ENCODE measurements around the gene PPP1R26.

DNA sequence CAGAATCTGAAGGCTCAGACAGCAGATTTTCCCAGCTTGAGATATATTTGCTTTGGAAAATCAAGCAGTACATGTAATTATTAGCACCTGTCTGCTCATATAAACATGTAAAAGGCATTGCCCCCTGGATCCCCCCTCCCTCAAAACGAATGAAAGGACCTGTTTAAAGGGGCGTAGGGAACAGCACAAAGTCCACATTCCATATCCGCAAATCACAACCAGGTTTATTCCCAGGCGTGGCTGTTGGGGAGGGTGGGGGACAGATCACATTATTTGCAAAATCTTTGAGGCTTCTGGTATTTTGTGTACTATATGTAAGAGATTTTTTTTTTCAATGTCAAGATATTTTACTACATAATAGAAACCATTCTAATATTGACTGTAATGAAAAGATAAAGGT, 12.2 kb downstream of the PPP1R26 start:
- TF ChIP-seq, protein P1, sequence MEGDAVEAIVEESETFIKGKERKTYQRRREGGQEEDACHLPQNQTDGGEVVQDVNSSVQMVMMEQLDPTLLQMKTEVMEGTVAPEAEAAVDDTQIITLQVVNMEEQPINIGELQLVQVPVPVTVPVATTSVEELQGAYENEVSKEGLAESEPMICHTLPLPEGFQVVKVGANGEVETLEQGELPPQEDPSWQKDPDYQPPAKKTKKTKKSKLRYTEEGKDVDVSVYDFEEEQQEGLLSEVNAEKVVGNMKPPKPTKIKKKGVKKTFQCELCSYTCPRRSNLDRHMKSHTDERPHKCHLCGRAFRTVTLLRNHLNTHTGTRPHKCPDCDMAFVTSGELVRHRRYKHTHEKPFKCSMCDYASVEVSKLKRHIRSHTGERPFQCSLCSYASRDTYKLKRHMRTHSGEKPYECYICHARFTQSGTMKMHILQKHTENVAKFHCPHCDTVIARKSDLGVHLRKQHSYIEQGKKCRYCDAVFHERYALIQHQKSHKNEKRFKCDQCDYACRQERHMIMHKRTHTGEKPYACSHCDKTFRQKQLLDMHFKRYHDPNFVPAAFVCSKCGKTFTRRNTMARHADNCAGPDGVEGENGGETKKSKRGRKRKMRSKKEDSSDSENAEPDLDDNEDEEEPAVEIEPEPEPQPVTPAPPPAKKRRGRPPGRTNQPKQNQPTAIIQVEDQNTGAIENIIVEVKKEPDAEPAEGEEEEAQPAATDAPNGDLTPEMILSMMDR (IDR thresholded peaks at IDR 0.05) = no peak
- TF ChIP-seq, protein P2, sequence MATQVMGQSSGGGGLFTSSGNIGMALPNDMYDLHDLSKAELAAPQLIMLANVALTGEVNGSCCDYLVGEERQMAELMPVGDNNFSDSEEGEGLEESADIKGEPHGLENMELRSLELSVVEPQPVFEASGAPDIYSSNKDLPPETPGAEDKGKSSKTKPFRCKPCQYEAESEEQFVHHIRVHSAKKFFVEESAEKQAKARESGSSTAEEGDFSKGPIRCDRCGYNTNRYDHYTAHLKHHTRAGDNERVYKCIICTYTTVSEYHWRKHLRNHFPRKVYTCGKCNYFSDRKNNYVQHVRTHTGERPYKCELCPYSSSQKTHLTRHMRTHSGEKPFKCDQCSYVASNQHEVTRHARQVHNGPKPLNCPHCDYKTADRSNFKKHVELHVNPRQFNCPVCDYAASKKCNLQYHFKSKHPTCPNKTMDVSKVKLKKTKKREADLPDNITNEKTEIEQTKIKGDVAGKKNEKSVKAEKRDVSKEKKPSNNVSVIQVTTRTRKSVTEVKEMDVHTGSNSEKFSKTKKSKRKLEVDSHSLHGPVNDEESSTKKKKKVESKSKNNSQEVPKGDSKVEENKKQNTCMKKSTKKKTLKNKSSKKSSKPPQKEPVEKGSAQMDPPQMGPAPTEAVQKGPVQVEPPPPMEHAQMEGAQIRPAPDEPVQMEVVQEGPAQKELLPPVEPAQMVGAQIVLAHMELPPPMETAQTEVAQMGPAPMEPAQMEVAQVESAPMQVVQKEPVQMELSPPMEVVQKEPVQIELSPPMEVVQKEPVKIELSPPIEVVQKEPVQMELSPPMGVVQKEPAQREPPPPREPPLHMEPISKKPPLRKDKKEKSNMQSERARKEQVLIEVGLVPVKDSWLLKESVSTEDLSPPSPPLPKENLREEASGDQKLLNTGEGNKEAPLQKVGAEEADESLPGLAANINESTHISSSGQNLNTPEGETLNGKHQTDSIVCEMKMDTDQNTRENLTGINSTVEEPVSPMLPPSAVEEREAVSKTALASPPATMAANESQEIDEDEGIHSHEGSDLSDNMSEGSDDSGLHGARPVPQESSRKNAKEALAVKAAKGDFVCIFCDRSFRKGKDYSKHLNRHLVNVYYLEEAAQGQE (IDR thresholded peaks at IDR 0.05) = no peak
- TF ChIP-seq TFCP2L1 (CRISPR knock-in tag; IDR thresholded peaks at IDR 0.05) = no peak
- TF ChIP-seq, protein P3, sequence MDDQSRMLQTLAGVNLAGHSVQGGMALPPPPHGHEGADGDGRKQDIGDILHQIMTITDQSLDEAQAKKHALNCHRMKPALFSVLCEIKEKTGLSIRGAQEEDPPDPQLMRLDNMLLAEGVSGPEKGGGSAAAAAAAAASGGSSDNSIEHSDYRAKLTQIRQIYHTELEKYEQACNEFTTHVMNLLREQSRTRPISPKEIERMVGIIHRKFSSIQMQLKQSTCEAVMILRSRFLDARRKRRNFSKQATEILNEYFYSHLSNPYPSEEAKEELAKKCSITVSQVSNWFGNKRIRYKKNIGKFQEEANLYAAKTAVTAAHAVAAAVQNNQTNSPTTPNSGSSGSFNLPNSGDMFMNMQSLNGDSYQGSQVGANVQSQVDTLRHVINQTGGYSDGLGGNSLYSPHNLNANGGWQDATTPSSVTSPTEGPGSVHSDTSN (IDR thresholded peaks at IDR 0.05) = no peak

Data from A549 (cell line).